HG02973 (cell line): ENCODE results near the gene LSM12.

Source experiments
- ATAC-seq: cut with Tn5 transposase; IDR thresholded peaks from one replicate; pipeline ENCODE4 v1.9.1; 2021; ENCODE audit warnings: moderate library complexity; ENCODE audit not compliant: unreplicated experiment

The LSM12 gene

DNA sequence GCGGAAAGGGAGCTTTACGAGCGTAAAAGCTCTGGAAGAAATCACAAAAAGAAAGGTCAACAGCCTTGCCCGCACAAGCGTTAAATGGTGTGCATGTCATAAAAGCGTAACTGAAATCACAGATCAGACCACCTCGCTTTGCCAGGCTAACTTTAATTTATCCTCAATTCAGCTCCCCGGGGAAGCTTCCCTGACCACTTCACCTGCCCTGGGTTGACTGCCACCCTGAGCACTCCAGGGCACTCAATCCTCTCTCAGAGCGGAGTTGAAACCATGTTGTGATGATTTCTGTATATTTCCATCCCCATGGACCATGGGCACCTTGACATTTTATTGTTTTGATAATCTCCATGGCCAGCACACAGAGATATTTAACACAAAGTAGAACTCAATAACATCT, 78.2 kb downstream of the LSM12 start:
- no peak for ATAC-seq

DNA sequence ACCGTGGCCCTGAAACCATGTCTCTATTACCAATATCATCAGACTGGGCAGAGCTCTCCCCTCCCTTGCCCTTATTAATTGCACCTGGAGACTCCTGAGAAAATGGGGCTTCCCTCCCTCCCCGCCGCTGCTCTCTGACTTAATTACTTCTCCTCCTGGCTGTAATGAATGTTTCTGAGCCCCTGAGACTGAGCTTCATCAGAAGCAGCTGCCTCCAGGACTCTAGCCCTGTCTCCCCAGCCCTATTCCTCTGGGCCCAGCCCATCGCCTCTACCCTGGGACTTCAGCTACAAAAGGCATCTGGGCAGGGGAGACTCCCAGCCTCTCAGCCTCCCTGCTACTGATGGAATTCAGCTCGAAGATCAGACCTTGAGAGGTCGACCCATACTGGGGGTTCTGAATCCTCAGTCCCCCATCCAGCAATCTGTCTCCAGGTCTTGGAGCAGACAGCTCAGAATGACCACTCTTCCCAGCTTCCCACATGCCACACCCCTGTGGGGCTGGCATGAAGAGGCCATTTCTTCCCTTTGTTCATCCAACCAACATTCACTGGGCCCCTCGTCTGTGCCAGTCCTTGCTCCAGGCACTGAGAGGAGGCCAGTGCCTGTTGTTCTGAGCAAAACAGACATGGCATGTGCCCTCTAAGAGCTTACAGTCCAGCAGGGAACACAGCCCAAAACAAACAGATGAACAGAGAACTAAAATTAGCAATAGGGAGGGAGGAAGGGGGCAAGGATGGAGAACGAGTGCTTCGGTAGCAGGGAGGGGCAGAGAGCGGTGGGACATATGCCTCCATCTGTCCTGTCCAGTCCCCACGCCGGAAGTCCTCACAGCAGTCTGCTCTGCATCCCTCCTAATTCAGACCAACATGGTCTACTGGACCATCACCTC, 79.1 kb downstream of the LSM12 start:
- ATAC-seq: no peak

DNA sequence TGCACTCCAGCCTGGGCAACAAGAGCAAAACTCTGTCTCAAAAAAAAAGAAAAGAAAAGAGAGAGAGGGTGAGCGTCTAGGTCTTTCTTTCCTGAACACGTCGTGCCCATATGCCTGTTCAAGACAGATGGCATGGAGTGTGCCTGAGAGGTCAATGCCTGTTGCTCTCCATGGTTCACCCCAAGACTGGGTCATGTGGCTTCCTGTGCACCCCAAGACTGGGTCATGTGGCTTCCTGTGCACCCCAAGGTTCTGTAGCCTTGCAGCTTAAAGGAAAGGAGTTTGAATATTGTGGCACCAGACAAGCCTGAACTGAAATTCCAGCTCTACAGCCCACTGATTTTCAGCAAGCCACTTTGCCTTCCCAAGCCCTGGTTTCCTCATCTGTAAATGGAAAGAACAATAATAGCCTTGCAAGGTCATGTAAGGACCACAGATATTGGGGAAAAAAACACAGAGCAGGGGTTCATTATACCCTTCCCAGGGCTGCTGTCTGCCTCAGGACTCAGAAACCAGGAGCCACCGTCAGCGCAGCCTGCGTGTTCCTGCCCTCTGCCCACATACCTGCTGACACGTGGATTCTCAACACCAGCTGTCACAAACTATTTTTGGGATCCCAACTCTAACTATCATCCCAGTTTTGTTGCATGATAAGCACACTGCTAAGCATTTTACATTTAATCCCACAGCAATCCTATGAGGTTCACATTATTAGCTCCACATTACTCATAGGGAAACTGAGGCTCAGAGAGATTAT, 80.1 kb downstream of the LSM12 start:
- ATAC-seq: no peak

DNA sequence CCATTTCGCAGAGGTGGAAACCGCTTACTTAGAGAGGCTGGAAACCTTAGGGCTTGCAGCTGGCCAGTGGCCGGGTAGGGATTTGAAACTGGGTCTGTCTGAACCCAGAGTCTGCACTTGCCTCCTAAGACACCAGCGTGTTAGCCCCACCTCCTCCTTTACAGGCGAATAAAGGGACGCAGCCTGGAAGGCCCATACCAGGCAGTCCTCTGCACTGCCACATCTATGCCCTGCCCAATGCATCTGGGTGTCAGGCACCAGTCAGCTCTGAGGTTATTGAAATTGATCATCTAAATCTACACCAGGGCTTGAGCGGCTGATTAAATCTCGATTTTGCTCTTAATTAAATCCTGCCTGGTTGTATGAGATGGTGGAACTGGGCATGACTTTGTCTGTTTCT, 82.0 kb downstream of the LSM12 start:
- ATAC-seq: no peak
